PC-9 (cell line): ENCODE results near the gene RNF40. TPM values are rescaled to one million over a fixed set of nuclear protein-coding genes. Genes with fewer than 3 reads are reported as not detected.

Source experiments
- BruUV-seq: library from RNA; stranded (reverse); fragments of 400-500 nt; replicated peaks from 2 replicates; lab custom pipeline; 2021; lab: Mats Ljungman, UMichigan
- CTCF ChIA-PET: fragments of 300-600 bp; sonication (Branson Sonifier 250); formaldehyde crosslinking; loops from one replicate; lab custom pipeline; 2022; ENCODE audit warnings: antibody characterized with exemption; lab: Charles Lee
- POLR2A ChIA-PET: fragments of 300-600 bp; sonication (Branson Sonifier 250); formaldehyde crosslinking; loops from one replicate; lab custom pipeline; 2022; ENCODE audit warnings: antibody characterized with exemption; ENCODE audit not compliant: unreplicated experiment; lab: Charles Lee
- DNase-seq, 2 experiments: peaks; one replicate each; pipeline versions ENCODE4 v3.0.0 to v3.0.0-alpha.2; 2015 to 2022; ENCODE audit warnings: mixed read lengths in 1 of 2
- H2AFZ ChIP-seq: fragments of 200-600 bp; sonication (generic); 2 replicates; pipeline ENCODE4 v1.8.1; 2017; ENCODE audit warnings: antibody characterized with exemption
- H3F3A ChIP-seq: fragments of 200-600 bp; sonication (generic); 2 replicates; pipeline ENCODE4 v1.8.1; 2017; ENCODE audit warnings: antibody characterized with exemption, mild to moderate bottlenecking, low read depth; ENCODE audit not compliant: insufficient read depth
- H3K27ac ChIP-seq: fragments of 200-600 bp; sonication (generic); 2 replicates; pipeline ENCODE4 v1.6.1; 2016; ENCODE audit warnings: mixed run types
- H3K27me3 ChIP-seq: fragments of 200-600 bp; sonication (generic); 2 replicates; pipeline ENCODE4 v1.6.1; 2016; ENCODE audit warnings: low read depth, mixed run types; ENCODE audit not compliant: insufficient read depth
- H3K36me3 ChIP-seq: fragments of 200-600 bp; sonication (generic); 2 replicates; pipeline ENCODE4 v1.6.1; 2016; ENCODE audit warnings: low read depth, mixed run types
- H3K4me1 ChIP-seq: fragments of 200-600 bp; sonication (generic); replicated peaks from 2 replicates; pipeline ENCODE4 v1.6.1; 2016; ENCODE audit warnings: mixed run types; ENCODE audit not compliant: insufficient read depth
- H3K4me2 ChIP-seq: fragments of 200-600 bp; sonication (generic); 2 replicates; pipeline ENCODE4 v1.6.1; 2017; ENCODE audit warnings: mixed run types
- H3K4me3 ChIP-seq: fragments of 200-600 bp; sonication (generic); 2 replicates; pipeline ENCODE4 v1.6.1; 2016; ENCODE audit warnings: mixed run types
- H3K79me2 ChIP-seq: fragments of 200-600 bp; sonication (generic); 2 replicates; pipeline ENCODE4 v1.6.1; 2017; ENCODE audit warnings: low read depth, mixed run types
- H3K9me2 ChIP-seq: fragments of 200-600 bp; sonication (generic); 2 replicates; pipeline ENCODE4 v1.8.1; 2017; ENCODE audit warnings: mild to moderate bottlenecking; ENCODE audit not compliant: insufficient read depth
- H3K9me3 ChIP-seq: fragments of 200-600 bp; sonication (generic); 2 replicates; pipeline ENCODE4 v1.8.1; 2016; ENCODE audit warnings: low read depth; ENCODE audit not compliant: insufficient read depth
- H4K20me1 ChIP-seq: fragments of 200-600 bp; sonication (generic); 2 replicates; pipeline ENCODE4 v1.8.1; 2017; ENCODE audit not compliant: insufficient read depth
- EZH2 ChIP-seq: fragments of 200-600 bp; sonication (generic); IDR thresholded peaks from 2 replicates; pipeline ENCODE4 v1.8.0; 2017; ENCODE audit warnings: antibody characterized with exemption, low read depth
- intact Hi-C: fragments of 100-400 bp; cut with micrococcal nuclease; formaldehyde crosslinking; loops from one replicate; pipeline ENCODE4 v1.10.0; 2022; ENCODE audit not compliant: unreplicated experiment
- total RNA-seq: library from RNA; stranded (reverse); gene quantifications from 2 replicates; pipeline ENCODE4 v1.2.3, GENCODE V29; 2021
- TF ChIP-seq, protein P1 (sequence below): fragments of 200-600 bp; sonication (generic); conservative IDR thresholded peaks from 2 replicates; pipeline ENCODE4 v1.6.1; 2017; ENCODE audit warnings: mixed run types, antibody characterized with exemption, mild to moderate bottlenecking, moderate library complexity

RNF40 gene
- total RNA-seq, 1 experiment from 2014 or later = 178 TPM

DNA sequence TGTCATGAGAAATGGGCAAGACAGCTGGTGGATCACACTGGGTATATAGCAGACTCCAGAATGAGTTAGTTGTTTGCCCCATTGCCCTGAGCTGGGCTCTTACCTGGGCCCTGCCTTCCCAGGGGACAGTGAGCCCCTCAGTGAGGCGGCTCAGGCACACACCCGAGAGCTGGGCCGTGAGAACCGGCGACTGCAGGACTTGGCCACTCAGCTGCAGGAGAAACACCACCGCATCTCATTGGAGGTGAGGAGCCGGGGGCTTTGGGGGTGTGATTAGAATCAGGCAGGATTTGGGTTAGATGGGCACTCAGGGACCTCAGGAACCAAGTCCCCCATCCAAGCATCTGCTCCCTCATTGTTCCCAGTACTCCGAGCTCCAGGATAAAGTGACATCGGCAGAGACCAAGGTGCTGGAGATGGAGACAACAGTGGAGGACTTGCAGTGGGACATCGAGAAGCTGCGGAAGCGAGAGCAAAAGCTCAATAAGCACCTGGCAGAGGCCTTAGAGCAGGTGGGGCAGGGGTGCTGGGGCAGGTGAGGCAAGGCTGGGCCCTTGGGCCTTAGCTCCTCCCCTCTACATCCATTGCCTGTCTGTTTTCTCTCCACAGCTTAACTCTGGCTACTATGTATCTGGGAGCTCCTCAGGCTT lies 2.8 kb downstream of the RNF40 start:
- Histone ChIP-seq H3K9me3 (no peaks in the 10 kb centered on the region), H3K27ac (no peak overlapping the region), H3K4me3 (no peak overlapping the region), H3K4me2 (no peak overlapping the region), H2AFZ (no peak overlapping the region), H3K27me3 (no peaks in the 10 kb centered on the region), H4K20me1 (peaks cover 11% of the 10 kb centered on the region), H3K9me2 (no peaks in the 10 kb centered on the region), H3F3A (peaks cover 28% of the 10 kb centered on the region; the same call in 1 of the 2 replicates), H3K4me1 (peaks cover 24% of the 10 kb centered on the region), H3K79me2 (peaks cover 34% of the 10 kb centered on the region), H3K36me3 (peaks cover 54% of the 10 kb centered on the region)
- intact Hi-C loops = loop anchor here (10.0 kb wide), 1 partner anchor 210 kb away; the partner anchor contains the start of gene ZNF764
- no peak for TF ChIP-seq EZH2
- TF ChIP-seq, protein P1, sequence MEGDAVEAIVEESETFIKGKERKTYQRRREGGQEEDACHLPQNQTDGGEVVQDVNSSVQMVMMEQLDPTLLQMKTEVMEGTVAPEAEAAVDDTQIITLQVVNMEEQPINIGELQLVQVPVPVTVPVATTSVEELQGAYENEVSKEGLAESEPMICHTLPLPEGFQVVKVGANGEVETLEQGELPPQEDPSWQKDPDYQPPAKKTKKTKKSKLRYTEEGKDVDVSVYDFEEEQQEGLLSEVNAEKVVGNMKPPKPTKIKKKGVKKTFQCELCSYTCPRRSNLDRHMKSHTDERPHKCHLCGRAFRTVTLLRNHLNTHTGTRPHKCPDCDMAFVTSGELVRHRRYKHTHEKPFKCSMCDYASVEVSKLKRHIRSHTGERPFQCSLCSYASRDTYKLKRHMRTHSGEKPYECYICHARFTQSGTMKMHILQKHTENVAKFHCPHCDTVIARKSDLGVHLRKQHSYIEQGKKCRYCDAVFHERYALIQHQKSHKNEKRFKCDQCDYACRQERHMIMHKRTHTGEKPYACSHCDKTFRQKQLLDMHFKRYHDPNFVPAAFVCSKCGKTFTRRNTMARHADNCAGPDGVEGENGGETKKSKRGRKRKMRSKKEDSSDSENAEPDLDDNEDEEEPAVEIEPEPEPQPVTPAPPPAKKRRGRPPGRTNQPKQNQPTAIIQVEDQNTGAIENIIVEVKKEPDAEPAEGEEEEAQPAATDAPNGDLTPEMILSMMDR = no peak
- DNase-seq = no peak
- no TSS peak for BruUV-seq
- ChIA-PET CTCF (interaction anchor here (0.6 kb wide), 1 partner anchor 1117 kb away, joined by 3 read pairs; no protein-coding TSS in a partner anchor), POLR2A (no interaction called here)

DNA sequence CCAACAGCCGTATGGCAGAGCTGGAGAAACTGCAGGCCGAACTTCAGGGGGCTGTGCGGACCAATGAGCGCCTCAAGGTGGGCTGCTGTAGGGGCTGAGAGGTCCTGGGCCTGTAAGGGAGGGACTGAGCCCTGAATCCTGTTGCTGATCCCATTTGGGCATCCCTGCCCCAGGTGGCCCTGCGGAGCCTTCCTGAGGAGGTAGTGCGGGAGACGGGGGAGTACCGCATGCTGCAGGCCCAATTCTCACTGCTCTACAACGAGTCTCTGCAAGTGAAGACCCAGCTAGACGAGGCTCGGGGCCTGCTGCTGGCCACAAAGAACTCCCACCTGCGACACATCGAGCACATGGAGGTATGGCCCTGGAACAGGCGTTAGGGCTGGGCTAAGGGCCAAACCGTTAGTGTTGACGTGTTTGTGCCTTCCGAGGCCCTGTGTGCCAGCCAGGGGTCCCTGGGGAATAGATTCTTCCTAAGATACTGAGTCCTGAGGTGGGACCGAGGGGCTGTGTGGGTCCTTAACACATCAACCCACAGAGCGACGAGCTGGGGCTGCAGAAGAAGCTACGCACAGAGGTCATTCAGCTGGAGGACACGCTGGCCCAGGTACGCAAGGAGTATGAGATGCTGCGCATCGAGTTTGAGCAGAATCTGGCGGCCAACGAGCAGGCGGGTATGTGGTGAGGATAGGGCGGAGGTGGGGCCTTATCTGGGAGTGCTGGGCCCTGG lies 4.2 kb downstream of the RNF40 start:
- TF ChIP-seq, protein P1 = no peak
- no peak for TF ChIP-seq EZH2
- Histone ChIP-seq H3K4me3 (no peak overlapping the region), H3K4me1 (peaks cover 13% of the 10 kb centered on the region), H3K9me2 (no peaks in the 10 kb centered on the region), H2AFZ (no peak overlapping the region), H3K27me3 (no peaks in the 10 kb centered on the region), H3K79me2 (peaks cover 25% of the 10 kb centered on the region), H3F3A (peaks cover 22% of the 10 kb centered on the region; the same call in 1 of the 2 replicates), H4K20me1 (peaks cover 14% of the 10 kb centered on the region), H3K36me3 (peaks cover 60% of the 10 kb centered on the region), H3K4me2 (no peak overlapping the region), H3K9me3 (no peaks in the 10 kb centered on the region), H3K27ac (no peak overlapping the region)
- intact Hi-C loops = loop anchor here (10.0 kb wide), 1 partner anchor 212 kb away; the partner anchor contains the start of gene ZNF764
- CTCF ChIA-PET = no interaction called here
- POLR2A ChIA-PET = interaction anchor here (0.5 kb wide), 1 partner anchor 142 kb away, joined by 5 read pairs; no protein-coding TSS in a partner anchor
- DNase-seq = no peak
- BruUV-seq = no TSS peak

DNA sequence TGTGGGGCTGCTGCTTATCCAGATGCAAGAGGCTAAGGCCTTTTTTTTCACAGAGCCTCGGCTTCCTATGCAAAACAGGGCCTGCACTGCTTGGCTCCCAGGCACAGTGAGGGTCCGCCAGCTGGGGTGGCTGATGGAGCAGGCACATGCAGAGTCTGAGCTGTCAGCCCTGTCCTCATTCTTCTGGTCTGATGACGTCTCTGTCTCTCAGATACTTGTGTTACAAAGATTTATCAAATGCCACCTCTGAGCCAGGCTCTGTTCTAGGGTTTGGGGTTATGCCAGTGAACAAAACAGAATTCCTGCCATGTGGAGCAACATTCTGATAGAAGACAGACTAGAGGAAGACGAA lies 4.8 kb downstream of the RNF40 start:
- ChIA-PET CTCF (interaction anchor here (0.6 kb wide), 1 partner anchor 174 kb away, joined by 3 read pairs; no protein-coding TSS in a partner anchor), POLR2A (interaction anchor here (0.5 kb wide), 1 partner anchor 141 kb away, joined by 5 read pairs; no protein-coding TSS in a partner anchor)
- H3K79me2 ChIP-seq = peaks cover 25% of the 10 kb centered on the region
- no peaks in the 10 kb centered on the region for H3K9me3 ChIP-seq
- peaks cover 14% of the 10 kb centered on the region for H4K20me1 ChIP-seq
- no peaks in the 10 kb centered on the region for H3K27me3 ChIP-seq
- no peak overlapping the region for H3K4me3 ChIP-seq
- TF ChIP-seq, protein P1 = no peak
- no peak for TF ChIP-seq EZH2
- H2AFZ ChIP-seq = no peak overlapping the region
- intact Hi-C loops = loop anchor here (10.0 kb wide), 1 partner anchor 212 kb away; the partner anchor contains the start of gene ZNF764
- DNase-seq = no peak
- no peak overlapping the region for H3K27ac ChIP-seq
- H3K4me1 ChIP-seq = peaks cover 13% of the 10 kb centered on the region
- no TSS peak for BruUV-seq
- H3F3A ChIP-seq = peaks cover 18% of the 10 kb centered on the region; the same call in 1 of the 2 replicates
- no peak overlapping the region for H3K4me2 ChIP-seq
- H3K9me2 ChIP-seq = no peaks in the 10 kb centered on the region
- peaks cover 60% of the 10 kb centered on the region for H3K36me3 ChIP-seq
